HEK293 (cell line): Measurements from ENCODE around the gene CACNB2.

Experiments
- ZNF133 ChIP-seq: fragments of 450-650 bp; formaldehyde crosslinking; IDR thresholded peaks from 2 replicates; pipeline ENCODE4 v1.5.1; 2016; ENCODE audit warnings: missing biosample characterization, missing genetic modification characterization
- ZNF23 ChIP-seq: fragments of 450-650 bp; formaldehyde crosslinking; IDR thresholded peaks from 2 replicates; pipeline ENCODE4 v1.5.1; 2016; ENCODE audit warnings: missing biosample characterization, missing genetic modification characterization, borderline replicate concordance
- TF ChIP-seq, protein P1 (sequence below): fragments of 450-650 bp; formaldehyde crosslinking; IDR thresholded peaks from 2 replicates; pipeline ENCODE4 v1.5.1; 2016; ENCODE audit warnings: missing biosample characterization, missing genetic modification characterization

DNA sequence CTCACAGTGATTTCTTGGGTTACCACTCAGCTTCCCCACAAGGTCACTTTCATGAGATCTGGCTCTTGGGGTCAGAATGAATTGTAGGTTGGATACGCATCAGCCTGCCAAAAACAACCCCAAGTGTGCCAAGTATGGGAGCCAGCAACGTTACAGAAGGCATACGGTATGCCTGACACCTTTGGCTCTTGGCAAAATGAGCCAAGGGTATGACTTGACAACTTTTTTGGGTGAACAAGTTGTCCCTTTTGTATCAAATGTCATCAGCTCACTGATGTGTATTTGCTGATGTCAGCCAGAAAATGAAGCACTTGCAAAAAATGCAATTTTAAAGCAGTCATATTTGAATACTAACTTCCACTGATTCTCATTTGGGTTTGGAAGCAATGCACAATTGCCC is 168.4 kb downstream of the CACNB2 start:
- TF ChIP-seq ZNF133 (no peak), ZNF23 (tag by site-specific recombination) (no peak)
- TF ChIP-seq, protein P1, sequence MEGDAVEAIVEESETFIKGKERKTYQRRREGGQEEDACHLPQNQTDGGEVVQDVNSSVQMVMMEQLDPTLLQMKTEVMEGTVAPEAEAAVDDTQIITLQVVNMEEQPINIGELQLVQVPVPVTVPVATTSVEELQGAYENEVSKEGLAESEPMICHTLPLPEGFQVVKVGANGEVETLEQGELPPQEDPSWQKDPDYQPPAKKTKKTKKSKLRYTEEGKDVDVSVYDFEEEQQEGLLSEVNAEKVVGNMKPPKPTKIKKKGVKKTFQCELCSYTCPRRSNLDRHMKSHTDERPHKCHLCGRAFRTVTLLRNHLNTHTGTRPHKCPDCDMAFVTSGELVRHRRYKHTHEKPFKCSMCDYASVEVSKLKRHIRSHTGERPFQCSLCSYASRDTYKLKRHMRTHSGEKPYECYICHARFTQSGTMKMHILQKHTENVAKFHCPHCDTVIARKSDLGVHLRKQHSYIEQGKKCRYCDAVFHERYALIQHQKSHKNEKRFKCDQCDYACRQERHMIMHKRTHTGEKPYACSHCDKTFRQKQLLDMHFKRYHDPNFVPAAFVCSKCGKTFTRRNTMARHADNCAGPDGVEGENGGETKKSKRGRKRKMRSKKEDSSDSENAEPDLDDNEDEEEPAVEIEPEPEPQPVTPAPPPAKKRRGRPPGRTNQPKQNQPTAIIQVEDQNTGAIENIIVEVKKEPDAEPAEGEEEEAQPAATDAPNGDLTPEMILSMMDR (tag by site-specific recombination): no peak
